Activated T-cell treated with anti-CD3 and anti-CD28 coated beads, Interleukin-2, amount 50 U/mL, for 4 hours (primary cell): ENCODE data around the gene PIGO. TPM values are rescaled to one million over a fixed set of nuclear protein-coding genes. Genes with fewer than 3 reads are reported as not detected.

Experiments
- ATAC-seq, 2 donors: fragments of 200-7000 bp; cut with Tn5 transposase; one replicate each; pipeline ENCODE4 v1.10.0; 2021
- DNase-seq: peaks from one replicate; pipeline ENCODE4 v3.0.0-alpha.2; 2020
- H3K27me3 Mint-ChIP-seq: one replicate; pipeline ENCODE4 v1.8.0; 2021; ENCODE audit warnings: low read depth, mixed read lengths
- H3K36me3 Mint-ChIP-seq: one replicate; pipeline ENCODE4 v1.8.0; 2022; ENCODE audit warnings: mixed read lengths; ENCODE audit not compliant: insufficient read depth
- H3K4me1 Mint-ChIP-seq: one replicate; pipeline ENCODE4 v1.8.0; 2021; ENCODE audit warnings: low read depth, mixed read lengths
- H3K4me3 Mint-ChIP-seq: one replicate; pipeline ENCODE4 v1.8.0; 2021; ENCODE audit warnings: mild to moderate bottlenecking, moderate library complexity, mixed read lengths
- H3K9me3 Mint-ChIP-seq: one replicate; pipeline ENCODE4 v1.8.0; 2021; ENCODE audit warnings: mixed read lengths
- total RNA-seq, 3 donors: library from RNA; stranded (reverse); gene quantifications; one replicate each; pipeline ENCODE4 v1.2.1, GENCODE V29; 2021

PIGO gene
- total RNA-seq, 3 donors from 2014 or later: 29.0 to 29.7 (median 29.1) TPM

DNA sequence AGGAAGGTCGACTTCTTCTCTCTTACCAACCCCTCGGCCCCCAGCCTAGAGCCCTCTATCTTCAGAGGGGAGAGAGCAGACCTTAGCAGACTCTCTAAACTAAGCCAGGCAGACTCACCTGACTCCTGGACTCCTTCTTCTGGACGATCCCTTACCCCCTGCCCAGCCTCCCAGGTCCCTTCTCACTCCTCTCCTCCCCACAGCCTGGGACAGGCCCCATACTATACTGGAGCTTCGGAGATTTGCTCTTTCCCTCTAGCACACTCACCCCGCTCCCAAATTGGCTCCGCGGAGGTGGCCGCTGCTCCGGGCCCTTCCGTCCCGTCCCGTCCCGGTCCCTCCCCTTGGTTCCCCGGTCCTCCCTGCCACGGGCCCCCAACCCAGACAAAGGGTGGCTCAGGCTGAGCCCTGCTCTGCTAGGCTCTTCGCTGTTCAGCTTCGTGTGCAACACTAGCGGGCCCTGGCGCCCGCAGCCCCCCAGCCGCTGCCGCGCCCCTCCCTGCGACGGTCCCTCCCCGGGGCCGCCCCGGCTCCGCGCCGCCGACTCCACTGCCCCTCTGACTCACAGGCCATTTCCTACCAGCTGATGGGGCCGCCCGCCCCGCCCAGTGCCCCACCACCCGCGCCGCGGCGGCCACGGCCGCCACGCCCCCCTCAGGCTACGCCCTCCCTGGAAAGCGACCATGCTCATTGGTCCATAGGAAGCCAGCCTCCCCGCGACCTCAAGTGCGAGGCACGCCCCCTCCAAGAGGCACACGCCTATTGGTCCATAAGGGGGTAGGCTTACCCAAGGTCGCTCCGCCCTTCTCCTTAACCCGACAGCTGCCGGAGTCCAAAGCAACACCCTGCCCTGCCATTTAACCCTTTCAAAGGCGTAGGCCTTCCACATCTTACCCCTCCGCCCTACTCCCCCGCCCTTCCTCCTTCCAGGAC is 14.9 kb upstream of the PIGO start:
- Mint-ChIP-seq H3K4me3 (peak overlapping the region; percentile 75), H3K36me3 (no peaks in the 10 kb centered on the region), H3K4me1 (peaks cover 54% of the 10 kb centered on the region), H3K27me3 (no peaks in the 10 kb centered on the region), H3K9me3 (no peaks in the 10 kb centered on the region)
- ATAC-seq (peak; percentile 84), DNase-seq (peak; percentile 96)

DNA sequence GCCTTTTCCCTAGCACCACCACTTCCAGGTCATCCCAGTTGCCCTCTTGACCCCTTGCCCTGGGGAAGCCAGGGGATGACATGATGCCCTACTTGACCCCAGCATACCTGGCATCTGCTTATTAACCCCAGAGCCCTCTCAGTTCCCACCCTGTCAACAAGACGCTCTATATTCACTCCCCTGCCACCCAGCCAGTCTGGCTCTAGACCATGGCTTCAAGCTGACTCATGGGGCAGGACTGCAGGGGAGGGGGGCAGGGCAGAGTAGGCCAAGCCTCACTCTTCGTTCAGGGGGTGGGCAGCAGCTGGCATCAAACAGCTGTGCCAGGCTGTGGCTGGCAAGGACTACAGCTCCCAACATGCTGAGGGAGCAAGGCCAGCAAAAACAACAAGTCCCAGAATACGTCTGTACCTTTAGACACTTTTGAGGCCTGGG is 14.0 kb upstream of the PIGO start:
- DNase-seq (no peak), ATAC-seq (no peak)
- Mint-ChIP-seq H3K4me3 (no peak overlapping the region), H3K4me1 (peaks cover 47% of the 10 kb centered on the region), H3K36me3 (peaks cover 5% of the 10 kb centered on the region), H3K27me3 (no peaks in the 10 kb centered on the region), H3K9me3 (no peaks in the 10 kb centered on the region)

DNA sequence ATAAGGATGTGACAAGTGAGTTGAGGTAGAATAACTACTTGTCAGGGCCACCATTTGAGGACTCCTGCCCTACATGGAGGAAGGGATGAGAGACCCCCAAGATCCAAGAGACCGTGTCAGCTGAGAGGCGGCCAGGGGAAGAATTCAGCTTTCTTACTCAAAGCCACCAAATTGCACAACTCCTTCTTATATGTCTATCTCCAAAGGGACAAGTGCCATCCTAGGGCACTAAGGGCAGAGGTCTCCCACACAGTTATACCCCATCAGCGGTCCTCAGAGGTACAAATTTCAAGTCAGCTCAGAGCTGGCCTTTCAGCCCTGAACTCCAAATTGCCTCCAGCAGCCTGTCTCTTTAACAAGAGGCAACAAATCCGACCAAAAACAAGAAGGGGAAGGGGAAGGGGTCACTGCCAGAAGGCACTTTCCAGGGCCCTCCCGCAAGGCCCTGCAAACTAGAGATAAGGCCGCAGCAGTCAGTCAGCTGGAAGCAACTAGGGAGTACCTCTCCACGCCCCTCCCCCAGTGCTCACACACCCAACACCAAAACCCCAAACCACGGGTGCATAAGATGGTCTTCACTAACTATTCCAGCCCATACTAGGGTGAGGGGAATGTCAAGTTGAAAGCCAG is 12.7 kb upstream of the PIGO start:
- DNase-seq (no peak), ATAC-seq (no peak)
- Mint-ChIP-seq H3K4me1 (peaks cover 34% of the 10 kb centered on the region), H3K36me3 (peaks cover 5% of the 10 kb centered on the region), H3K9me3 (no peaks in the 10 kb centered on the region), H3K4me3 (no peak overlapping the region), H3K27me3 (no peaks in the 10 kb centered on the region)

DNA sequence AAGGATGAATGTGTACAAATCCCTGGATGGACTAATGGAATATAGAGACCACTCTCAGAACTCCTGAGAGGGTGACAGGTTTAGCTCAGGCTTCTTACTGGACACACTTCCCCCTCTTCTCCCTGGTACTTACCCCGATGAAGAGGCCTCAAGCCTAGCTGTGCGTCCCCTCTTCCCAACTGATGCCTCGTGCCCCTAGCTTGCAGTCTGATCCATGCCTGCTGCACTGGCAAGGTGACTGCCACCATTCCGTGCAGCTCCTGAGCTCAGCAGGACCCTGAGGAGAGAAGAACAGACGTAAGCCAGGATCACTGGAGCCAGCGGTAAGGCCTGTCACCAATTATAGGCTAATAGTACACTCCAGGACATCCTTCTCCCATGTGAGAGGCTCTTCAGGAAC is 12.1 kb upstream of the PIGO start:
- H3K27me3 Mint-ChIP-seq: no peaks in the 10 kb centered on the region
- no peak for ATAC-seq
- H3K4me3 Mint-ChIP-seq: no peak overlapping the region

DNA sequence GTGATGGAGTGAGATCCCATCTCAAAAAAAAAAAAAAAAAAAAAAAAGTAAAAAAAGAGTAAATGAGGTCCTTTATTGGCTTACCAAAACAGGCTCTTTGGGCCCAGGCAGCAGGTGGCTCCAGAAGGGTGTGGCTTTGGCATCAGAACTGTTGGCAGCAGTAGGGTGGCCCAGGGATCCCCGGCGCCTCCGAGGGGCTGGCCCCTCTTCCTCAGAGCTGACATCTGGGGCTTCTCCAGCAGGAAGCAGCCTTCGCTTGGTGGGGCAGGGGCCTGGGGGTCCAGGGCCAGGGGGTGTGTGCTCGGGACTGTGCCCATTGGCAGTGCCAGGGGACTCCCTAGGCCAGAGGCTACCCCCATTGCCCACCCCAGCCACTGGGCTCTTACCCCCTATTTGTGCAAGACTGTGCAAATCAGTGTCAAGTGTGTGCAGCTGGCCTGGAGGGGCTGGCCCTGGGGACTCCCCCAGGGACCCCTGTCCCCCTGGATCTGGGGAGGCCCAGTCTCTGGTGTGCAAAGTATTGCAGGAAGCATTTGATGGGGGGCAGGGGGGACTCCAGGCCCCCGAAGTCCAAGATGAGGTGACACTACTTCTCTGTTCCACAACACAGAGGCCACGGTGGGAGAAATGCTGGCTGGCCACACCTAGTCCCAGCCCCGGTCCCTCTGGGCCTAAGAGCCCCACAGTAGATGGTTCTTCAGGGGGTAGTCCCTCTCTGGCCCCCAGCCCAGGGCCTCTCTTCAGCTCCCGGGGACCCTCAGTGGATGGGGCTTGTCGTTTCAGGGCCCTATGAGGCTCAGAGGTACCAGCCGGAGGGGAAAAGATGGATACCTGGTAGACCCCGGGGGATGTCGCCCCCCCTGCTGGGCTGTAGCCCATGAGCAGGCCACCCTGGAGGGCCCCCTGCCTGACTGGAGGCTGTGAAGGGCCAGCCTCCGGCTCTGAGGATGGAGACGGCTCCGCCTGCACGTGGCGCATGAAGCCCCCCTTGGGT is 11.2 kb upstream of the PIGO start:
- Mint-ChIP-seq H3K9me3 (no peaks in the 10 kb centered on the region), H3K27me3 (no peaks in the 10 kb centered on the region), H3K4me1 (peaks cover 33% of the 10 kb centered on the region), H3K36me3 (peaks cover 5% of the 10 kb centered on the region), H3K4me3 (no peak overlapping the region)
- DNase-seq (no peak), ATAC-seq (no peak)

More for the DNA sequence above, 12.1 kb upstream of the PIGO start:
- Mint-ChIP-seq H3K36me3 (peaks cover 5% of the 10 kb centered on the region), H3K9me3 (no peaks in the 10 kb centered on the region), H3K4me1 (peaks cover 31% of the 10 kb centered on the region)
- DNase-seq: no peak

DNA sequence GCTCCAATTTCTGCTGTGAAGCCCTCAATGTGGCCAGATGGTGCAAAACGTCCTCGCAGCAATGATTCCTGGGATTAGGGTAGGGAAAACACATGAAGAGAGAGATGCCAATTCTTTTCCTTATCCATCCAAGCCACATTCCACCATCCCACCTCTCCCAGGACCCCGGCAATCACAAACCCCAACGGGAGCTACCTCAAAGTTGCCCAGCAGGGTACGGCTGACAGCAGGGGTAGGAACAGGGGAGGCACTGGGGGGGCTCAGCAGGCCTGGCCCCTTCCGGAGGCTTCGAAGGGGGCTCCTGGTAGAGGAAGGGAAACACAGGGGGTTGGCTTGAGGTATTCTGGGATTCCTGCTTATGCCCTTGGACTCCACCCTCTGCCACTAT is 9.9 kb upstream of the PIGO start:
- DNase-seq (no peak), ATAC-seq (no peak)
- Mint-ChIP-seq H3K4me1 (peaks cover 31% of the 10 kb centered on the region), H3K27me3 (no peaks in the 10 kb centered on the region), H3K9me3 (no peaks in the 10 kb centered on the region), H3K36me3 (peaks cover 9% of the 10 kb centered on the region), H3K4me3 (no peak overlapping the region)

DNA sequence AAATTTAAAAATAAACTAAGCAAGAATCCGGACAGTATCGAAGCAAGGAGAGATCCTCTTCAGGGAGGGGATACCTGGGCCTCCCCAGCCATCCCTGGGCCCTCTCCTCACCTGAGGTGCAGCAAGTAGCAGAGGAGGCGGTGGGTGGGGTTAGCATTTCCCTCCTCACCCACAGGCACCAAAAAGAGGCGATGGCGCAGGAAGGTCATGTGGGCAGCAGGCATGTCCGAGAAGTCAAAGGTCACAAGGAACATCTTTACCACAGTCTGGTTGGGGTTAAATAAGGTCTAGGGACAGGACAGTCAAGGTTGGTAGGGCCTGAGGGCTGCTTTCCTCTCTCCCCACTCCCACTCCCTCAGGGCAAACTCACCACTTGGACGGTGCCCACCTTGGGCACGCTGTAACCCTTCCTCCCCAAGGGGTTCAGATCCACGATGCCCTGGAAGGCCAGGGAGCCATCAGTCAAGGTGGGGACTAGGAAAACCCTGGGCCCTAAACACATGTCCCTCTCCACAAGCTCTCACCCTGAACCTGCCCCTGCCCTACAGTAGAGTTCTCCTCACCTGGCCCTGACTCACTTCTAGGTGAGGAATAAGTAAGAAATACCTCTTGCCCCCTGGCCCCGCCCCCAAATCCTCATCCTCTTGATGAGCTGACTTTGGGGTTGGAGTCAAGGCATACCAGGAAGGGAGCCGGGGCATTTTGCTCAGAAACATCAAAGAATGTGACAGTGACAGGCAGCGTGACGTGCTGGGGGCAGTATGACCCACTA is 9.4 kb upstream of the PIGO start:
- Mint-ChIP-seq H3K4me3 (no peak overlapping the region), H3K27me3 (no peaks in the 10 kb centered on the region)

DNA sequence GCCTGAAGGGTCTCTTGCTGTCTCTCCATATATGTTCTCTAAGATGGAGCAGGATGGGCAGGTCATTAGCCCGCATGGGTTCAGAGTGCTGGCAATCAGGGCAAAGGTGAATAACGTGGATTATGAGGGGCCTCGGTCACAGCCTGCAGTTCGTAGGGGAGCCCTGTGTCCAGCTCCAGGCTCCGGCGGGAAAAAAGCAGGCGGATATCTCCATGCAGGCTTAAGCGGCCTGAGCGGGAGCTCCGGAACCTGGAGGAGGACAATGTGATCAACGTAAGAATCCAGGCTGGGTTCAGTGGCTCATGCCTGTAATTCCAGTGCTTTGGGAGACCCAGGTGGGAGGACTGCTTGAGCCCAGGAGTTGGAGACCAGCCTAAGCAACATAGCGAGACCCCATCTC is 8.7 kb upstream of the PIGO start:
- H3K4me3 Mint-ChIP-seq: no peak overlapping the region
- H3K36me3 Mint-ChIP-seq: peaks cover 21% of the 10 kb centered on the region
- DNase-seq (no peak), ATAC-seq (no peak)
- no peaks in the 10 kb centered on the region for H3K27me3 Mint-ChIP-seq
- H3K9me3 Mint-ChIP-seq: no peaks in the 10 kb centered on the region
- H3K4me1 Mint-ChIP-seq: peaks cover 34% of the 10 kb centered on the region

More for the DNA sequence above, 9.4 kb upstream of the PIGO start:
- DNase-seq: no peak
- Mint-ChIP-seq H3K4me1 (peaks cover 33% of the 10 kb centered on the region), H3K9me3 (no peaks in the 10 kb centered on the region), H3K36me3 (peaks cover 15% of the 10 kb centered on the region)
- ATAC-seq: no peak

DNA sequence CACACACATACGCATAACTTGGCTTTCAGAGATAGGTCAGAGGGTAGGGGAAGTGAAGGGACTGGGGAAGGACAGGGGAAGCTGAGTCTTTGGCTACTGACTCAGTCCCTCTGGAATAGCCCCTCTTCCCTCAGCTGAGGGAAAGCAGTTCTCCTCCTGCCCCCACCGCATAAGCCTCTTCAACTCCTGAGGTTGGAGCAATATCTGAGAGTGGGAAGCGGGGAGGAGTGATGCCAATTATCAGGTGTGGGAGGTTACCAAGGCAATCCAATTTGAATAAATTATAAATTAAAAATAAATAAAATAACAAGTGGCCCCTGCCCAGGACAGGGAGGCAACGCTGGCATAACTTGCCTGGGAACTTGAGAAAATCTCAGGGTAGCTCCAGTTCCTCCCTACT is 8.2 kb upstream of the PIGO start:
- Mint-ChIP-seq H3K4me1 (peaks cover 31% of the 10 kb centered on the region), H3K27me3 (no peaks in the 10 kb centered on the region), H3K4me3 (no peak overlapping the region), H3K9me3 (no peaks in the 10 kb centered on the region), H3K36me3 (peaks cover 27% of the 10 kb centered on the region)
- no peak for DNase-seq
- no peak for ATAC-seq

DNA sequence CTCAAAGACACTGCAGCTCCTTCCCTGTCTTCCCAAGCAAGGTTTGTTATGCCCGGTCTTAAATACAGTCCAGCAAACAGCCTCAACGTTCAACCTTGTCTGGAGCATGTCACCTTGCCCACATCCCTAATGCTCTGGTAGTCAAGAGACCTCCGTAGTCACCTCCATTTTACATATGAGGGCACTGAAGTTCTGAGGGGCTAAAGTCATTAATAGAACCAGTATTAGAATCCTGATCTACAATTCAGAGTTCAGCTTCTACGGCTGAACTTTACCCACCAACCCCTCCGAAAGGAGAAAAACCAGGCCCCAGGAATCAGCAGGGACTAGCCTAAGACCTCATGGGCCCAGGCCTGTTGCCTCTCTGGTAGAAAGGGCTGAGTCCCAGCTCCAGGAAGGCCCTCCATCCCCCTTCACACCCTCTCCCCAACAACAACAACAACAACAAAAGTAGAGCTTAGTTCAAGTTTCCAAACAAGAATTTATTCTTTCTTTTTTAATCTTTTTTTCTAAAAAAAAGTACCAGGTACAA is 7.3 kb upstream of the PIGO start:
- Mint-ChIP-seq H3K4me3 (peak overlapping the region; percentile 99), H3K9me3 (no peaks in the 10 kb centered on the region), H3K36me3 (peaks cover 29% of the 10 kb centered on the region), H3K27me3 (no peaks in the 10 kb centered on the region), H3K4me1 (peaks cover 29% of the 10 kb centered on the region)
- DNase-seq (no peak), ATAC-seq (no peak)

DNA sequence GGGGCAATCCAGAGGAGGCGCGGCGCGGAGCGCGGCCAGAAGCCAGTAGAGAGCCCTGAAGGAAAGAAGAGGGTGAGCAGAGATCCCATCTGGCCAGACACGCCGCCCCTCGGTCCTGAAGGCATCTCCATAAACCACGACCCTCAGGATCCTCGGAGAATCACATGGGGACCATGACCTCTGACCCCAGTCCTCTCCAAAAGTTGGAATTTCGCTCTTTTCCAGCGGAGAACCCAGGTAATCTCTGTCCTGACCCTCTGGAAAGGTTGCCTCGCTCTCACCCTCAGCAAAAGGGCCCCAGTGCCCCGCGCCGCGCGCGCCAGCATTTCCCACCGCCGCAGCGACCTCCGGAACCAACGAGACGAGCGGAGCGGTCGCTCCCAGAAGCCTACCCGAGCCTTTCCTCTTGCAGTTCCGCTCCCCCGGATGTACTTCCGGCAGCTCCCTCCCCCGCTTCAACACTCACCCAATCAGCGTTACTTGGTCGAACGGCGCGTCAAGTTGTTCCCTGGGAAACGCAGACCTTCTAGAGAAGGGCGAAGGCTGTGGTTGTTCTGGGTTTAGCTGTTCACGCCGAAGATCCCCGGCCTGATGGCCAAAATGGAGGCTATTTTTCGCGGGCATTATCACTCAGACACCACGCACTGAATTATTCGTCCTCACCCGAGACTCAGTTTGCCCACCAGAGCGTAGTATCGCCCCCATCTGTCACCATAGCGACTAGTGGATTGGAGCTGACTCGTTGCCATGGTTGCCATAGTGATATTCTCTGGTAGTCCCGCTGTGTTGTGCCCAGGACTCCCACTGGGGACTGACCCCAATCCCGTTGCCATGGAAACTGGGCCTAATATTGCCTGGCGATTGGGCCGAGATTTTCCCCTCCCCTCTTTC is 6.6 kb upstream of the PIGO start, which contains the start of gene STOML2:
Gene STOML2 (minus strand): TSS at position 363 of the 891 bp plus-strand sequence. CDS start 37 bp downstream, at position 326.
- ATAC-seq: peak; percentile 98 to 99
- no peaks in the 10 kb centered on the region for H3K27me3 Mint-ChIP-seq
- H3K36me3 Mint-ChIP-seq: peaks cover 29% of the 10 kb centered on the region
- peak within 1 kb of the TSS; percentile 99 for H3K4me3 Mint-ChIP-seq
- DNase-seq: peak; percentile 86
- peaks cover 29% of the 10 kb centered on the region for H3K4me1 Mint-ChIP-seq
- no peaks in the 10 kb centered on the region for H3K9me3 Mint-ChIP-seq

DNA sequence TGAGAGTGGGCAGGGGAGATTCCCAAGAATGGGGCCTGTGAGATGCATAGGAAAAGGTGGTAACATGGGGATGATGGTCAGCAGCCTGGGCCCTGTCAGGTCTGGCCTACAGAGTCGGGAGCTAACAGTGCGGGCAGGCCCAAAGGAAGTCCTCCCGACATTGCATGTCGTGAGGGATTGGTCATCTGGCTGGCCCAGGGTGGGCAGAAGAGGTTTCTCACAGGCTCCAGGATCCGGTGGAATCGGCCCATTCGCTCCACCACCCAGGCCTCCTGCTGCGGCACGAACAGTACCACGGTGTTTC is 6.0 kb upstream of the PIGO start:
- Mint-ChIP-seq H3K4me3 (peak overlapping the region; percentile 99), H3K4me1 (peaks cover 32% of the 10 kb centered on the region), H3K9me3 (no peaks in the 10 kb centered on the region), H3K27me3 (no peaks in the 10 kb centered on the region), H3K36me3 (peaks cover 29% of the 10 kb centered on the region)
- DNase-seq (no peak), ATAC-seq (peak; percentile 32 to 38)
